Nephron (organoid): ENCODE data around the gene CDH16.

Experiments
- H3K27ac Mint-ChIP-seq, 3 experiments: 2 replicates each; pipeline ENCODE4 v1.8.0; 2020; ENCODE audit warnings: mixed read lengths in 3 of 3, mild to moderate bottlenecking in 2 of 3, moderate library complexity in 1 of 3
- H3K27me3 Mint-ChIP-seq: 2 replicates; pipeline ENCODE4 v1.8.0; 2021; ENCODE audit warnings: low read depth, mild to moderate bottlenecking, moderate library complexity, mixed read lengths
- H3K36me3 Mint-ChIP-seq: 2 replicates; pipeline ENCODE4 v1.8.0; 2020; ENCODE audit warnings: low read depth, mixed read lengths
- H3K4me1 Mint-ChIP-seq: 2 replicates; pipeline ENCODE4 v1.8.0; 2020; ENCODE audit warnings: mixed read lengths
- H3K4me3 Mint-ChIP-seq, 3 experiments: 2 replicates each; pipeline ENCODE4 v1.8.0; 2020; ENCODE audit warnings: mild to moderate bottlenecking in 3 of 3, mixed read lengths in 3 of 3, moderate library complexity in 2 of 3
- H3K9me3 Mint-ChIP-seq: 2 replicates; pipeline ENCODE4 v1.8.0; 2020; ENCODE audit warnings: mixed read lengths
- CTCF ChIP-seq, 3 experiments: fragments of 200-600 bp; sonication (generic); IDR thresholded peaks; one replicate each; pipeline ENCODE4 v1.5.0; 2021; ENCODE audit warnings: antibody characterized with exemption in 3 of 3; ENCODE audit not compliant: unreplicated experiment in 3 of 3

Gene CDH16

GRCh38 chr16:66918803-66919568 is at the start of gene CDH16:
Gene CDH16, minus strand, starts transcription at chr16:66918885. Its CDS starts 820 bp downstream, at chr16:66918065.
- no peak for TF ChIP-seq CTCF (IDR thresholded peaks at IDR 0.05; ENCODE audit: unreplicated experiment in 3 of 3)
- H3K9me3 Mint-ChIP-seq: no peaks in the 10 kb centered on the region
- H3K27me3 Mint-ChIP-seq: peaks cover 52% of the 10 kb centered on the region
- peak within 1 kb of the TSS; percentile 69 to 93 (median 85) for H3K27ac Mint-ChIP-seq
- H3K4me3 Mint-ChIP-seq: peak within 1 kb of the TSS; percentile 5 to 53 (median 53)
- H3K36me3 Mint-ChIP-seq: no peaks in the 10 kb centered on the region
- H3K4me1 Mint-ChIP-seq: peaks cover 22% of the 10 kb centered on the region

- H3K4me1 Mint-ChIP-seq: peaks cover 5% of the 10 kb centered on the region
- no peaks in the 10 kb centered on the region for H3K9me3 Mint-ChIP-seq
- H3K4me3 Mint-ChIP-seq: no peak overlapping the region
- TF ChIP-seq CTCF (IDR thresholded peaks at IDR 0.05; ENCODE audit: unreplicated experiment in 3 of 3): no peak
- H3K36me3 Mint-ChIP-seq: no peaks in the 10 kb centered on the region
- peaks cover 12% of the 10 kb centered on the region for H3K27me3 Mint-ChIP-seq
- no peak overlapping the region for H3K27ac Mint-ChIP-seq
These were observed 45.4 kb upstream of the CDH16 start for GRCh38 chr16:66964049-66964448.

GRCh38 chr16:66961914-66962313 is 43.2 kb upstream of the CDH16 start:
- Mint-ChIP-seq H3K27me3 (peaks cover 16% of the 10 kb centered on the region), H3K27ac (no peak overlapping the region), H3K36me3 (no peaks in the 10 kb centered on the region), H3K4me3 (peak overlapping the region in 2 of 3 experiments; percentile 27 to 78), H3K9me3 (no peaks in the 10 kb centered on the region), H3K4me1 (peaks cover 5% of the 10 kb centered on the region)
- TF ChIP-seq CTCF (IDR thresholded peaks at IDR 0.05; ENCODE audit: unreplicated experiment in 3 of 3): no peak

DNA sequence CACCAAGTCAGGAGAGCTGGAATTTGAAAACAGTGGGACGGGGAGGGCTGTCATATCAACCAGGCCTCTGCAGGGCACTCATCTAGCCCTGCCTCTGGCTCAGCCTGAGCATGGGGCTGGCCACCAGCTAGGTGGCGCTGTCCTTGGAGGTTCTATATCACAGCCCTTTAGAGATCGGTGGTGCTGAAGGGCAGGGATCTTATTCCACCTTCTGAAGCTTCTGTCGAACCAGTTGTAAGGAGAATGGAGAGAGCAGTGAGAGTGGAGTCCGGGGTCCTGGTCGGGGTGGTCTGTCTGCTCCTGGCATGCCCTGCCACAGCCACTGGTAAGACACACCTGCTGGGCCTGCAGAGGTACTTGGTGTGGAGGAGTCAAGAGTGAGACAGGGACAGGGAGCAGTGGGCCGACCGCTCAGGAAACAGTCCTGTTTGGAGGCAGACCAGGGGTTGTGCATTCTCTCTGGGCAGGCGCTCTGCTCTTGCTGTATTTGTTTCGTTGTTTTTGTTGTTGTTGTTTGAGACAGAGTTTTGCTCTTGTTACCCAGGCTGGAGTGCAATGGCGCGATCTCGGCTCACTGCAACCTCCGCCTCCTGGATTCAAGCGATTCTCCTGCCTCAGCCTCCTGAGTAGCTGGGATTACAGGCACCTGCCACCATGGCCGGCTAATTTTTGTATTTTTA is 42.5 kb upstream of the CDH16 start, which contains the start of gene CES3:
TSS of gene CES3 (plus strand) at position 202 of the 680 bp plus-strand sequence. CDS start at position 244, 42 bp downstream.
- Mint-ChIP-seq H3K4me1 (peaks cover 5% of the 10 kb centered on the region), H3K27me3 (peaks cover 16% of the 10 kb centered on the region), H3K4me3 (peak within 1 kb of the TSS; percentile 71 to 78 (median 74)), H3K27ac (peak within 1 kb of the TSS in 1 of 3 experiments; percentile 36), H3K36me3 (no peaks in the 10 kb centered on the region), H3K9me3 (no peaks in the 10 kb centered on the region)
- TF ChIP-seq CTCF (IDR thresholded peaks at IDR 0.05; ENCODE audit: unreplicated experiment in 3 of 3): peak; percentile 79 to 84 (median 83)

GRCh38 chr16:66960270-66960669 is 41.6 kb upstream of the CDH16 start:
- no peak overlapping the region for H3K27ac Mint-ChIP-seq
- H3K4me1 Mint-ChIP-seq: peaks cover 5% of the 10 kb centered on the region
- no peak for TF ChIP-seq CTCF (IDR thresholded peaks at IDR 0.05; ENCODE audit: unreplicated experiment in 3 of 3)
- H3K36me3 Mint-ChIP-seq: no peaks in the 10 kb centered on the region
- H3K9me3 Mint-ChIP-seq: no peaks in the 10 kb centered on the region
- peaks cover 20% of the 10 kb centered on the region for H3K27me3 Mint-ChIP-seq
- no peak overlapping the region for H3K4me3 Mint-ChIP-seq
